Activated T-cell treated with anti-CD3 and anti-CD28 coated beads, Interleukin-2, amount 50 U/mL, for 48 hours (primary cell): ENCODE measurements around the gene PPAN.

ENCODE experiments used
- DNase-seq, 2 experiments: peaks; one replicate each; pipeline ENCODE4 v3.0.0-alpha.2; 2020

PPAN gene

DNA sequence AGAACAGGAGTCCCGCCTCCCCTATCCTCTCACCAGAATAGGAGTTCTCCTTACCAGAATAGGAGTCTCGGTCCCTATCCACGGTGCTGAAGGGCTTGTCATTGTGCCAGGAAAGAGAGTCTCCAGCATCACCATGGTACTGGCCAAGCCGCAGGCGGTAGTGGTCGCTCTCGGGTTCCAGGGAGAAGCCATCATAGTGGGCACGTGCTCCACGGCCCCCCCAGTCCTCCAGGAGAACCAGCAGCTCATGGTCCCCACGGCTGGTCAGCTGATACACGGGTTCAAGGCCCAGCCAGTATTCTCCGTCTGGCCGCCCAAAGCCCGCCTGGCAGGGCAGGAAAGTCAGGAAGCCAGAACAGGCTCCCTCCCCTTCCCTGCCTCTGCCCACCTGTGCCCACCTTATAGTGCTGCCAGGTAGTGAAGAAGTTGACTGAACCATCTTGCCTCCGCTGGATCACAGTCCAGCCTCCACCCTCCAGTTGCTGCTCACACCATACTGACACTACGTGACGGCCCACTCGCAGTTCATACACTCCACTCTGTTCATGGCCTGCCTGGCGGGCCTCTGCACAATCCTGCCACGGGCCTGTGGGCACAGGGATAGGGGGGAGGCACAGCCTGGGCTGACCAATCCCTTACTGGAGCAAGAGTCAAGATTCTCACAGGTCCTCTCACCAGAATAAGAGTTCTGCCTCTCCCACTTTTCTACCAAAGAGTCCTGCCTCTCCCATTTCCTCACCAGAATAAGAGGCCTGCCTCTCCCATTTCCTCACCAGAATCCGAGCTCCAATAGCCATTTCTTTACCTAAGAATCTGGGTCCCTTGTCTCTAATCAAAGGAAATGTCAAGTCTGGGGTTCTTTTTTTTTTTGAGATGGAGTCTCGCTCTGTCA lies 12.6 kb upstream of the PPAN start:
- DNase-seq: no peak

DNA sequence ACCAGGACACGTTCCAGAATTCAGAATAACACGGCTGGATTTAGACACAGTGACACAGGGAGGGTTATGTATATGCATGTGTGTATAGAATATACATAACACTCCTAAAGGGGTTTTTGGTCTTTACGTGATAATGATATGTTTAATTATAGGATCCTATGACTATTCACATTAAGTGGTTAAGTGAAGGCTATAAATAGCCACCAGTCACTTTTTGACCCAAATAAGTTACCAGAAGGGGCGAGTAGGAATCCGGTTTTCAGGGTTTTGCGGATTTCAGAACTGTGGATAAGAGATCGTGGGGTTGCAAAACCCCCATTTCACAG lies 10.6 kb upstream of the PPAN start:
- no peak for DNase-seq

DNA sequence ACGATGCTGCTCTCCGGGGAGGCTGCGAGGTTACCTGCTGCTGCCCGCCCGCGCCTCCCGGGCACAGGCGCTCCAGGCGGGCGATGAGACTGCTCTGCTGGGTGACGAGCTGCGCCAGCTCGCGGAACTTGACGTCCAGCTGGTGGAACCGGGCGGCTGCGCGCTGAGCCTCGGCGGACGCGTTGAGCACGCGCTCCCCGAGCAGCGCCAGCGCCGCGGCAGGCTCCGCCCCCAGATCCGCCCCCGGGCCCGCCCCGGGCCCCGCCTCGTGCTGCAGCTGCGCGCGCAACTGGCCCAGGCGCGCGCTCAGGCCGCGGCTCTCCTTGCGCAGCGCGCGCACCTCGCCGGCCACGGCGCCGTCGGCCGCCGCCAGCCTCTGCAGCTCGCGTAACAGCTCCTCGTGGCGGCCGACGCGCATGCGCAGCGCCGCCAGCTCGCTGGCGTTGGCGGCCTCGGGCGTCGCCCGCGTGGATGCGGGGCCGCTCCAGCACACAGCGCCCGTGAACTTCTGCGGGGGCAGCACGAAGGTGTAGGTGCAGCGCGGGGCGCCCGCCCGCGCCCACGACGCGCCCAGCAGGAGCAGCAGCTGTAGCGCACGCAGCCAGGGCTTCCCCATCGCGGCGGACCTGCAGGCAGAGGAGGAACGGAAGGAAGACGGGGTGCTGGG lies 10.1 kb upstream of the PPAN start:
- DNase-seq: peak; percentile 91 to 94

DNA sequence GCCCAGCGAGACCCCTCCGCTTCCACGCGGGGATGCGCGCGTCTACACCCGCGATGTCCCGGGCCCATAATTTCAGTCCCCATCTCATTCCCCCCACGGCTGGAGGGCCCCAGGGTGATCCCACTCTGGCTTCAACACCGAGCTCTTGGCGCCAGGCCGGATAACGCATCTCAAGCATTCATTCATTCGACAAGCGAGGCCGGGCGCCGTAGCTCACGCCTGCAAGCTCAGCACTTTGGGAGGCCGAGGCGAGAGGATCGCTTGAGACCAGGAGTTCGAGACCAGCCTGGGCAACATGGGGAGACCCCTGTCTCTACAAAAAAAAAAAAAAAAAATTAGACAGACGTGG lies 9.6 kb upstream of the PPAN start:
- no peak for DNase-seq

DNA sequence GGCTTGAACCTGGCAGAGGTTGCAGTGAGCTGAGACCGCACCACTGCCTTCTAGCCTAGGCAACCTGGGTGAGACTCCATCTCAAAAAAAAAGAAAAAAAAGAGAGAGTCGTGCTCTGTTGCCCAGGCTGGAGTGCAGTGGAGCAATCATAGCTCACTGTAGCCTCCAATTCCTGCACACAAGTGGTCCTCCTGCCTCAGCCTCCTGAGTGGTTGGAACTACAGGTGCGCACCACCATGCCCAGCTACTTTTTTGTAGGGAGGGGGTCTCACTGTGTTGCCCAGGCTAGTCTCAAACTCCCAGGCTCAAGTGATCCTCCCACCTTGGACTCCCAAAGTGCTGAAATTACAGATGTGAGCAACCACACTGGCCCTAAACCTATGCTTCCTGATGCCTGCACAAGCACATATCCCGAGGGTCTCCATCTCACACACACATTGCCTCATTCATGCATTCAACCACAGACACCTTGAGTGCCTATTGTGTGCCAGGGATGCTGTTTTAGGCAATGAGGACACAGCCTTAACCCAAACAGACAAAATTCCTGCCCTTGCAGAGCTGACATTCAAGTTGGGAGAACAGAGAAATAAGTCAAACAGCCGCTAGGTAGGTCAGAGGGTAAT lies 5.9 kb upstream of the PPAN start:
- no peak for DNase-seq

DNA sequence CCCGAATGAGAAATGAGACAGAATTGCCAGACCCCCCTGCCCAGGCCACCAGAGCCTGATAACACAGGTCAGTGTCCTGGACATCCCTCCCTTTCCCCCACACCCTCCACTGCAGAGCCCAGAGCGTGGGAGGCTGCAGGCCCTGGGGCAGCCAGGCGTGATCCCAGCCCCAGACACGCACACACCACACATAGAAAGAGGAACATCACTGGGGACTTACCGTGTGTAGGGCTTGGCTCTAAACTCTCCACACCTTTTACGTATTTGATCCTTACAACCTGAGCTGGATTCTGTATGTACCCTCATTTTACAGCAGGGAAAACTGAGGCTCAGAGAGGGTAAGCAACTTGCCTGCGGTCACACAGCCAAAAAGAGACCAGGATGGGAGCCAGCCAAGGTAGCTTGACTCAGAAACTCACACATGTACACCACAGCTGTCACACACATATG lies 3.4 kb upstream of the PPAN start:
- DNase-seq: peak in 1 of 2 experiments; percentile 42

DNA sequence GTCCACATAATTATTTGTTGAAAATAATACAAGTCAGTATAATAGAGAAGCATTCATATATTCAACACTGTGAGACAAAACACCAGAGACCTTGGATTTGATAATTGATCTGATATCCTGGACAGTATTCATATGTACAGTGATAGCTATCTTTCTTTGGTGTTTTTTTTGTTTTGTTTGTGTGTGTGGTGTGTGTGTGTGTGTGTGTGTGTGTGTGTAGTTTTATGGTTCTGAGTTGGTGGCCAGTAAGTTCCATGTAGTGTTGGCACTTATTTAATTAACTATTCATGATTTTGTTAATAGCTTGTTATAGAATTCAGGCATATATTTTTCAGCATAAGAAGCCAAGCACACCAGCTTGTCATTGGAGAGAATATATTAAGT lies 2.0 kb upstream of the PPAN start:
- DNase-seq: no peak

DNA sequence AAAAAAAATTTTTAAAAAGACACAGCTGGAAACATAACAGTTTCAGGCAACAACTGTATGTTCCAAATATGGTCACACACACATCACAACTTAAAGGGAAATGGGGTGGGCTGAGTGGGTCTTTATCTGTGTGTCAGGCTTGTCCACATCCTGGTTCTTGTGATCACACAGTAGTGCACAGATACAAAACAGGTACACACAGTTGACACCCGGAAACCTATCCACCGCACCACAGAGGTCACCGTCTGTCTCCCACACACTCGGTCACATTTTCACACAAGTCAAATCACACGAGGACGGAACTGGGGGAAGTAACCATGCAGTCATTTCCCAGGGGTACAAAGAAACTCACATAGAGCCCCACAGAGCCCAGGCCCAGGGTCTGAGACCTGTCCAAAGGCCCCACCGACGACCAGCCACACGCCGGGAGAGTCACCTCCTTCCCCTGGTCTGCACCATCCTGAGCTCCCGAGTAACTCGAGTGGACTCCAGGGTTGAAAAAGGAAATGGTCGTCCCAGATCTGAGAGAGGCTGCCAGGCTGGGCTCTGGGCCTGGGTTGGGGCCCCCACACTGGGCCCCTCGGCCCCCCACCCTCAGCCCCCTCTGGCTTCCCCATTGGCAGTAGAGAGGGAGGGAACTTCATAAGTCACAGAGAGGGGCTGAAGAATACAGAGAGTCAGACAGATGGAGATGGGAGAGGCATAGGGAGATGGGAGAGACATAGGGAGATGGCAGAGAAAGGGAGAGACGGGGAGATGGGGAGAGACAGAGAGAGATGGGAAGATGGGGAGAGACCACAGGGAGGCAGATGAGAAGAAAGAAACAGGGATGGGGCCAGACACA lies 1.3 kb upstream of the PPAN start:
- peak; percentile 82 to 85 for DNase-seq

DNA sequence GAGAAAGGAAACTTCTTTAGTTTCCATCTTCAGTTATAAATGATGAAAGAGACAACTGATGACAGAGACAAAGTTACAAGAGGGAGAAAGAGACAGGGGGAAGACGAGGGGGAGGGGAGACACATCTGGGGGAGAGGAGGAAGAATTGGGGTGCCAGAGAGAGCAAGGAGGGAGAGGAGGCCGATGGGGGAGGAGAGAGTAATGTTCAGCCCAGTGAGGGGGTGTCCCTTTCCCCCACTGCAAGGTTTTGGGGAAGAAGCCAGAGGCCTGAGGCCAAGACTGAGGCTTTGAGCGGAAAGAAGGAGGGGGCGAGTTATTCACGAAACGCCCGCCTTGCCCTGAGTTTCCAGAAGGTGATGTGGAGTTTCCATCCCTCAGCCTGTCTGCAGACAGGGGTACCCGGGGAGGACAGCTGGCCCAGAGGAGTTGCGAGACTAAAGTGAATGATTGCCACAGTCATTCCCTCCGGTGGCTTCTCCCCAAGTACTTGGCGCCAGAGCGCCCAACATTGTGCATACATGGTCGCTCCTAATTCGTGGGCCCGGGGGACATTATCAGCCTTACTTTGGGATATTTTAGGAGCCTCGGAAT lies 558 bp upstream of the PPAN start:
- DNase-seq: peak; percentile 88

DNA sequence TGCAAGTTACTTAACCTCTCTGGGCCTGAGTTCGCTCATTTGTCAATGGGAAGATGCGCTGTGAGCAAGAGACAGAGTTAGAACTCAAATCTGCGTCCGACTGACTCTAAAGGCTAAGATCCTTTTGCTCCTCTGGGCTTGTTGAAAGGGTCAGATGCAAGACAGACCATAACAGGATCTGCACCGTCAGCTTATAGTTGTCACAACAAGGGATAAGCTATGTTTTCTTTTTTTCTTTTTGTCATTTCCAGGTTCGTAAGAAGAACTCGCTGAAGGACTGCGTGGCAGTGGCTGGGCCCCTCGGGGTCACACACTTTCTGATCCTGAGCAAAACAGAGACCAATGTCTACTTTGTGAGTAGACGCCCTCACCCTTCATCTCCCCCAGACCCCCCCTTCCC lies 1.1 kb downstream of the PPAN start:
- DNase-seq: no peak

DNA sequence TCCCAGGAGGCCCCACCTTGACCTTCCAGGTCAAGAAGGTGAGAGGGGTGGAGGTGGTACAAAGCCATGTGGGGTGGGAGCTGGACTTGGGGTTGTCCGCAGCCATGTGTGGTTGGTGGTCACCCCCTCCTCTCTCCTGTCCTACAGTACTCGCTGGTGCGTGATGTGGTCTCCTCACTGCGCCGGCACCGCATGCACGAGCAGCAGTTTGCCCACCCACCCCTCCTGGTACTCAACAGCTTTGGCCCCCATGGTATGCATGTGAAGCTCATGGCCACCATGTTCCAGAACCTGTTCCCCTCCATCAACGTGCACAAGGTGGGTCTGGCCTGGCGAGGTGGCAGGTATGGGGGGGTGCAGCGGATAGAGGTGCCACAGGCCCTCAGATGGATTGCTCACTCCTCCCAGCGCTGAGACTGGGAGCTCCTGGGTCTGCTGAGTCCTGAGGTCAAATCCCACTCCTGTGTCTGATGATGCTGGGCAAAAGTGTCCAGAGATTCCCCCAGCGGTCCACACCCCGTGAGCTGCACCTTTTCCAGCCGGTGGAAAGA lies 1.7 kb downstream of the PPAN start:
- no peak for DNase-seq

DNA sequence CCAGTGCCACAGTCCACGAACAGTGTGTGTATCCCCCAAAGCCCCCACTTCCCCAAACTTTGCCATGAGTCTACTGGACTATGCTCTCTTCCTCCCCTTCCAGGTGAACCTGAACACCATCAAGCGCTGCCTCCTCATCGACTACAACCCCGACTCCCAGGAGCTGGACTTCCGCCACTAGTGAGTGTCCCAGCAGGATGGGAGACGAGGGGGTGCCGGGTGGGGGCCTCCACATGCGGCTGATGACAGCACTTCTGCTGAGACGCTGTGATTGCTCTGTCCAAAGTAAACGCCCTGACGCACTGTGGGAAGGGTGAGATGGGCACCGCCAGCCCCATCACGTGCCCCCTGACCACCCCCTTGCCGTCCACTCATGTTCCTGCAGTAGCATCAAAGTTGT lies 3.4 kb downstream of the PPAN start:
- DNase-seq: no peak

DNA sequence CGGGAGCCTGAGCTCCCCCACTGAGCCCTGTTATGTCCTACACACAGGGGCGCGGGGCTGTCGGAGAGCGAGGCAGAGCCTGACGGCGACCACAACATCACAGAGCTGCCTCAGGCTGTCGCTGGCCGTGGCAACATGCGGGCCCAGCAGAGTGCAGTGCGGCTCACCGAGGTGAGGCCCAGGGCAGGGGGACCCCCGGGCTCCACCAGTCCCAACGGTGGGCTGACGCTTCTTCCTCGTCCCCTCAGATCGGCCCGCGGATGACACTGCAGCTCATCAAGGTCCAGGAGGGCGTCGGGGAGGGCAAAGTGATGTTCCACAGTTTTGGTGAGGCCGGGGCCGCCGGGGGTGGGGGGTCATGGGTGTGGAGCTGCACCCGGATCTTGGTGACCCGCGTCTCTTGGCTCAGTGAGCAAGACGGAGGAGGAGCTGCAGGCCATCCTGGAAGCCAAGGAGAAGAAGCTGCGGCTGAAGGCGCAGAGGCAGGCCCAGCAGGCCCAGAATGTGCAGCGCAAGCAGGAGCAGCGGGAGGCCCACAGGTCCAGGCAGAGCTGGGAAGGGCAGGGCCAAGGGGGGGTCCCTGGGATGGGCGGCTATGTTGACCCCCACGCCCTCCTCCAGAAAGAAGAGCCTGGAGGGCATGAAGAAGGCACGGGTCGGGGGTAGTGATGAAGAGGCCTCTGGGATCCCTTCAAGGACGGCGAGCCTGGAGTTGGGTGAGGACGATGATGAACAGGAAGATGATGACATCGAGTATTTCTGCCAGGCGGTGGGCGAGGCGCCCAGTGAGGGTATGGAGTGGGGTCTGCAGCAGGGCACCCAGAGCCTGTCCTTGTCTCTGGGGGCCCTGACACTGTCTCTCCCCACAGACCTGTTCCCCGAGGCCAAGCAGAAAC lies 4.2 kb downstream of the PPAN start:
- peak in 1 of 2 experiments; percentile 36 for DNase-seq

DNA sequence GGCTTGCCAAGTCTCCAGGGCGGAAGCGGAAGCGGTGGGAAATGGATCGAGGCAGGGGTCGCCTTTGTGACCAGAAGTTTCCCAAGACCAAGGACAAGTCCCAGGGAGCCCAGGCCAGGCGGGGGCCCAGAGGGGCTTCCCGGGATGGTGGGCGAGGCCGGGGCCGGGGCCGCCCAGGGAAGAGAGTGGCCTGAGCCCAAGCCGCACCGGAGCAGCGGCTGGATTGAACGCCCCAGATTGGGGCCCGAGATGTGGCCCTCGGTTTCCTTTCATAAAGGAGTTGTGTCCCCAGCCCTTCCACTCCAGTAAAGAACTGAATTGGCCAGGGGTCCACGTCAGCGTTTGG lies 4.8 kb downstream of the PPAN start:
- peak in 1 of 2 experiments; percentile 36 for DNase-seq

DNA sequence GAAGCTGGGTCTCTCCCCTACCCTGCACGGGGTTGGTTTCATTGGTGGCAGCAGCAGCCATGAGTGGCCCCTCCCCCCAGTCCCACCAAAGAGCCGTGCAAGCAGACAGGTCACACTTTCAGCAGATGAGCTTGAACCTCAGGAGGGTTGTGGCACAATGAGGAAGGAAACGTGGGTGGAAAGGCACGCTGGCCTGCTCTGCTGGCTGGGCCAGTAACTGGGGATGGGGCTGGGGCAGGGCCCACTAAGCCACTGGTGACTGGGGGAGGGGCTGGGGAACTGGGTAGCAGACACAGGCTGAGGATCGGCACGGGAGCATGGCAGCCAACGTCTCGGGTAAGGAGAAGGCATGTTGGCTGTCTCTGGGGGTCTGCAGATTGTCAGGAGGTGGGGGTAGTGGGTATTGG lies 5.2 kb downstream of the PPAN start, which contains the start of gene P2RY11:
TSS of gene P2RY11 (plus strand) at position 289 of the 407 bp plus-strand sequence. CDS start at position 318, 29 bp downstream.
- peak; percentile 74 to 80 for DNase-seq

DNA sequence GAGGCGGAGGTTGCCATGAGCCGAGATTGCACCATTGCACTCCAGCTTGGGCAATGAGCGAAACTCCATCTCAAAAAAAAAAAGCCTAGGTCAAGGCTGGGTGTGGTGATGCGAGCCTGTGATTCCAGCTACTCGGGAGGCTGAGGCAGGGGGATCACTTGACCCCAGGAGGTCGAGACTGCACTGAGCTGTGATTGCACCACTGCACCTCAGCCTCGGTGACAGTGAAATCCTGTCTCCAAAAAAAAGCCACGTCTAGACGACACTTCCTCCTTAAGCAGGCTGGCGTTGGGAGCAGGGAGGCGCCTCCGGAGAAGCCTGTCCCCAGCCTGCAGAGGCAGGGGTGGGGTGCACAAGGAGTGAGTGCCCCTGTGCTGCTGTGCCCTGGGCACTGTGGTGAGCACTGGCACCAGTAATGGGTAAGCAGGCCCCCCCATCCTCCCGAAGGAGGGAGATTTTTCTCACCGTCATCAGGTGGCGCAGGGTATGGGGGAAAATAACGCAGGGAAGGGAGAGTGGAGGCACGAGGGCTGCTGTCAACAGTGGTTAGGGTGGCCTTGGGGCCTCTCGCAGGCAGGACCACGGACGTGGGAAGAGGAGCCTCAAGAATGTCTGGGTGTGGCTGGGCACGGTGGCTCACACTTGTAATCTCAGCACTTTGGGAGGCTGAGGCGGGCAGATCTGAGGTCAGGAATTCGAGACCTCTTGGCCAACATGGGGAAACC lies 6.0 kb downstream of the PPAN start:
- DNase-seq: peak; percentile 83 to 85

DNA sequence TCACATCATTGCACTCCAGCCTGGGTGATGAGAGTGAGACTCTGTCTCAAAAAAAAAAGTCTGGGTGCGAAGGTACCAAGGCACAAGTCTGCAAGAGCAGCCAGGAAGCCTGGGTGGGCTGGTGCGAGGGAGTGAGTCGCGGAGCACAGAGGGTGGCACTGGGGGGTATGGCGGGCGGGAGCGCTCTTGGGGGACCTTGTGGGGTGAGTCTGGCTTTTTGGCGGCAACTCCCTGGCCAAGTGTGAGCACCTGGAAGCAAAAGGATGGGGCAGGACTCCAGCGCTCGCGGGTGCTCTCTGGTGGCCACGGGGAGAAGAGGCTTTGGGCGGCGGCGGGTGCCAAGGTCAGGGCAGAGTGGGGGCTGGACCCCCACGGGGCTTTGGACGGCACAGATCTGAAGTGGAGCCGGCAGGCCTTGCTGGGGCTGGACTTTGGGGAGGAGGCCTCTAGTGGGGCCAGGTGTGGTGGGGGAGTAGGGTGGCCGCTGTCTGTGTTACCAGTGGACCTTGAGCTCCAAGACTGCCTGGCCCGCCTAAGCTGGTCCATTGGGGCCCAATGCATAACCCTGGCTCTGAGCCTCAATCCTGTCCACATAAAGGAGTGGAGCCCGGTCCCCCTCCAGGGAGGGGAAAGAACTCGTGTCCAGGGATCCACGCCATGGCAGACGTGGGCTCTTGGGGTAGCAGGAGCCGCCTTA lies 6.9 kb downstream of the PPAN start:
- DNase-seq: peak; percentile 84 to 87

DNA sequence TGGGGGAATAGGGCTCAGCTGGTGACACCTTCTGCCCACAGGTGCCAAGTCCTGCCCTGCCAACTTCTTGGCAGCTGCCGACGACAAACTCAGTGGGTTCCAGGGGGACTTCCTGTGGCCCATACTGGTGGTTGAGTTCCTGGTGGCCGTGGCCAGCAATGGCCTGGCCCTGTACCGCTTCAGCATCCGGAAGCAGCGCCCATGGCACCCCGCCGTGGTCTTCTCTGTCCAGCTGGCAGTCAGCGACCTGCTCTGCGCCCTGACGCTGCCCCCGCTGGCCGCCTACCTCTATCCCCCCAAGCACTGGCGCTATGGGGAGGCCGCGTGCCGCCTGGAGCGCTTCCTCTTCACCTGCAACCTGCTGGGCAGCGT lies 7.4 kb downstream of the PPAN start:
- DNase-seq: peak in 1 of 2 experiments; percentile 54

DNA sequence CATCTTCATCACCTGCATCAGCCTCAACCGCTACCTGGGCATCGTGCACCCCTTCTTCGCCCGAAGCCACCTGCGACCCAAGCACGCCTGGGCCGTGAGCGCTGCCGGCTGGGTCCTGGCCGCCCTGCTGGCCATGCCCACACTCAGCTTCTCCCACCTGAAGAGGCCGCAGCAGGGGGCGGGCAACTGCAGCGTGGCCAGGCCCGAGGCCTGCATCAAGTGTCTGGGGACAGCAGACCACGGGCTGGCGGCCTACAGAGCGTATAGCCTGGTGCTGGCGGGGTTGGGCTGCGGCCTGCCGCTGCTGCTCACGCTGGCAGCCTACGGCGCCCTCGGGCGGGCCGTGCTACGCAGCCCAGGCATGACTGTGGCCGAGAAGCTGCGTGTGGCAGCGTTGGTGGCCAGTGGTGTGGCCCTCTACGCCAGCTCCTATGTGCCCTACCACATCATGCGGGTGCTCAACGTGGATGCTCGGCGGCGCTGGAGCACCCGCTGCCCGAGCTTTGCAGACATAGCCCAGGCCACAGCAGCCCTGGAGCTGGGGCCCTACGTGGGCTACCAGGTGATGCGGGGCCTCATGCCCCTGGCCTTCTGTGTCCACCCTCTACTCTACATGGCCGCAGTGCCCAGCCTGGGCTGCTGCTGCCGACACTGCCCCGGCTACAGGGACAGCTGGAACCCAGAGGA lies 7.9 kb downstream of the PPAN start:
- DNase-seq: peak in 1 of 2 experiments; percentile 50
